WTC11 (cell line): Measurements from ENCODE around the gene WNK2. TPM values are rescaled to one million over a fixed set of nuclear protein-coding genes. Genes with fewer than 3 reads are reported as not detected.

ENCODE experiments used
- ATAC-seq: fragments of 200-7000 bp; cut with Tn5 transposase; 2 replicates; pipeline ENCODE4 v1.10.0; 2021; ENCODE audit warnings: mild to moderate bottlenecking, moderate library complexity
- CTCF ChIA-PET: fragments of 300-600 bp; sonication (Branson Sonifier 250); formaldehyde crosslinking; loops from one replicate; lab custom pipeline; 2021; ENCODE audit warnings: antibody characterized with exemption; lab: Charles Lee
- POLR2A ChIA-PET: fragments of 350-600 bp; sonication (Branson Sonifier 250); formaldehyde crosslinking; loops from one replicate; lab custom pipeline; 2021; ENCODE audit warnings: antibody characterized with exemption; lab: Charles Lee
- DNase-seq: peaks from one replicate; pipeline ENCODE4 v3.0.0; 2021; ENCODE audit warnings: low spot score
- H3K27ac Mint-ChIP-seq: 2 replicates; pipeline ENCODE4 v1.8.0; 2021; ENCODE audit warnings: mixed read lengths
- H3K27me3 Mint-ChIP-seq: 2 replicates; pipeline ENCODE4 v1.8.0; 2021; ENCODE audit warnings: low read depth, mild to moderate bottlenecking, moderate library complexity, mixed read lengths
- H3K36me3 Mint-ChIP-seq: 2 replicates; pipeline ENCODE4 v1.8.0; 2021; ENCODE audit warnings: mixed read lengths
- H3K4me1 Mint-ChIP-seq: 2 replicates; pipeline ENCODE4 v1.8.0; 2022; ENCODE audit warnings: mixed read lengths
- H3K4me3 Mint-ChIP-seq: 2 replicates; pipeline ENCODE4 v1.8.0; 2021; ENCODE audit warnings: mild to moderate bottlenecking, moderate library complexity, mixed read lengths
- H3K9me3 Mint-ChIP-seq: 2 replicates; pipeline ENCODE4 v1.8.0; 2021; ENCODE audit warnings: mixed read lengths
- ATF1 ChIP-seq: sonication (generic); formaldehyde crosslinking; IDR thresholded peaks from 2 replicates; pipeline ENCODE4 v1.8.1; 2023; ENCODE audit warnings: mild to moderate bottlenecking, moderate library complexity, missing genetic modification reagents
- ESRRA ChIP-seq: sonication (generic); formaldehyde crosslinking; IDR thresholded peaks from 2 replicates; pipeline ENCODE4 v1.8.1; 2022; ENCODE audit warnings: mild to moderate bottlenecking, missing genetic modification reagents, borderline replicate concordance
- FOXK1 ChIP-seq: sonication (generic); formaldehyde crosslinking; IDR thresholded peaks from 2 replicates; pipeline ENCODE4 v1.8.0; 2022; ENCODE audit warnings: mild to moderate bottlenecking, moderate library complexity, missing genetic modification reagents
- GTF2I ChIP-seq: fragments of 250-450 bp; sonication (Bioruptor Pico); conservative IDR thresholded peaks from 2 replicates; pipeline ENCODE4 v1.4.0; 2021; ENCODE audit warnings: mild to moderate bottlenecking
- MYBL2 ChIP-seq: sonication (generic); formaldehyde crosslinking; IDR thresholded peaks from 2 replicates; pipeline ENCODE4 v1.8.1; 2023; ENCODE audit warnings: mild to moderate bottlenecking, moderate library complexity, missing genetic modification reagents
- NFATC4 ChIP-seq: fragments of 250-450 bp; sonication (Bioruptor Pico); IDR thresholded peaks from 2 replicates; pipeline ENCODE4 v1.9.0; 2021; ENCODE audit warnings: mild to moderate bottlenecking
- NFE2L1 ChIP-seq: sonication (generic); formaldehyde crosslinking; IDR thresholded peaks from 2 replicates; pipeline ENCODE4 v1.8.1; 2023; ENCODE audit warnings: missing genetic modification reagents
- NR1H2 ChIP-seq: sonication (generic); formaldehyde crosslinking; IDR thresholded peaks from 2 replicates; pipeline ENCODE4 v1.9.0; 2021; ENCODE audit warnings: mild to moderate bottlenecking, moderate library complexity, missing genetic modification reagents
- USF2 ChIP-seq: sonication (generic); formaldehyde crosslinking; IDR thresholded peaks from 2 replicates; pipeline ENCODE4 v1.8.1; 2023; ENCODE audit warnings: mild to moderate bottlenecking, missing genetic modification reagents, moderate library complexity
- ZNF232 ChIP-seq: sonication (generic); formaldehyde crosslinking; IDR thresholded peaks from 2 replicates; pipeline ENCODE4 v1.8.0; 2022; ENCODE audit warnings: mild to moderate bottlenecking, missing genetic modification reagents
- ZNF263 ChIP-seq: sonication (generic); formaldehyde crosslinking; IDR thresholded peaks from 2 replicates; pipeline ENCODE4 v1.8.1; 2022; ENCODE audit warnings: low read depth, mild to moderate bottlenecking, moderate library complexity, missing genetic modification reagents
- ZNF317 ChIP-seq: sonication (generic); formaldehyde crosslinking; IDR thresholded peaks from 2 replicates; pipeline ENCODE4 v1.8.1; 2023; ENCODE audit warnings: low read depth, mild to moderate bottlenecking, moderate library complexity, missing genetic modification reagents, borderline replicate concordance
- ZNF532 ChIP-seq: fragments of 250-450 bp; sonication (Bioruptor Pico); IDR thresholded peaks from 2 replicates; pipeline ENCODE4 v1.9.0; 2021; ENCODE audit warnings: mild to moderate bottlenecking, borderline replicate concordance
- total RNA-seq: library from RNA; stranded (reverse); gene quantifications from 3 replicates; pipeline ENCODE4 v1.2.3, GENCODE V29; 2021
- TF ChIP-seq, protein P1 (sequence below): sonication (generic); formaldehyde crosslinking; IDR thresholded peaks from 2 replicates; pipeline ENCODE4 v1.8.1; 2023; ENCODE audit warnings: mild to moderate bottlenecking, missing genetic modification reagents, borderline replicate concordance
- TF ChIP-seq, protein P2 (sequence below): fragments of 200-600 bp; IDR thresholded peaks from 2 replicates; pipeline ENCODE4 v1.8.0; 2022; ENCODE audit warnings: antibody characterized with exemption
- TF ChIP-seq, protein P3 (sequence below): sonication (generic); formaldehyde crosslinking; conservative IDR thresholded peaks from 2 replicates; pipeline ENCODE4 v1.8.1; 2023; ENCODE audit warnings: mild to moderate bottlenecking, low read depth, missing genetic modification reagents, moderate library complexity

The WNK2 gene
- total RNA-seq, 1 experiment from 2014 or later = 120 TPM

- Mint-ChIP-seq H3K4me3 (no peak overlapping the region), H3K27ac (no peak overlapping the region), H3K9me3 (peaks cover 4% of the 10 kb centered on the region), H3K36me3 (no peaks in the 10 kb centered on the region), H3K4me1 (peaks cover 17% of the 10 kb centered on the region), H3K27me3 (peaks cover 20% of the 10 kb centered on the region)
- no peak for TF ChIP-seq ATF1
- TF ChIP-seq ZNF532 (CRISPR knock-in tag) = no peak
- TF ChIP-seq, protein P1, sequence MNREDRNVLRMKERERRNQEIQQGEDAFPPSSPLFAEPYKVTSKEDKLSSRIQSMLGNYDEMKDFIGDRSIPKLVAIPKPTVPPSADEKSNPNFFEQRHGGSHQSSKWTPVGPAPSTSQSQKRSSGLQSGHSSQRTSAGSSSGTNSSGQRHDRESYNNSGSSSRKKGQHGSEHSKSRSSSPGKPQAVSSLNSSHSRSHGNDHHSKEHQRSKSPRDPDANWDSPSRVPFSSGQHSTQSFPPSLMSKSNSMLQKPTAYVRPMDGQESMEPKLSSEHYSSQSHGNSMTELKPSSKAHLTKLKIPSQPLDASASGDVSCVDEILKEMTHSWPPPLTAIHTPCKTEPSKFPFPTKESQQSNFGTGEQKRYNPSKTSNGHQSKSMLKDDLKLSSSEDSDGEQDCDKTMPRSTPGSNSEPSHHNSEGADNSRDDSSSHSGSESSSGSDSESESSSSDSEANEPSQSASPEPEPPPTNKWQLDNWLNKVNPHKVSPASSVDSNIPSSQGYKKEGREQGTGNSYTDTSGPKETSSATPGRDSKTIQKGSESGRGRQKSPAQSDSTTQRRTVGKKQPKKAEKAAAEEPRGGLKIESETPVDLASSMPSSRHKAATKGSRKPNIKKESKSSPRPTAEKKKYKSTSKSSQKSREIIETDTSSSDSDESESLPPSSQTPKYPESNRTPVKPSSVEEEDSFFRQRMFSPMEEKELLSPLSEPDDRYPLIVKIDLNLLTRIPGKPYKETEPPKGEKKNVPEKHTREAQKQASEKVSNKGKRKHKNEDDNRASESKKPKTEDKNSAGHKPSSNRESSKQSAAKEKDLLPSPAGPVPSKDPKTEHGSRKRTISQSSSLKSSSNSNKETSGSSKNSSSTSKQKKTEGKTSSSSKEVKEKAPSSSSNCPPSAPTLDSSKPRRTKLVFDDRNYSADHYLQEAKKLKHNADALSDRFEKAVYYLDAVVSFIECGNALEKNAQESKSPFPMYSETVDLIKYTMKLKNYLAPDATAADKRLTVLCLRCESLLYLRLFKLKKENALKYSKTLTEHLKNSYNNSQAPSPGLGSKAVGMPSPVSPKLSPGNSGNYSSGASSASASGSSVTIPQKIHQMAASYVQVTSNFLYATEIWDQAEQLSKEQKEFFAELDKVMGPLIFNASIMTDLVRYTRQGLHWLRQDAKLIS = no peak
- no peak for TF ChIP-seq ZNF317 (CRISPR knock-in tag)
- TF ChIP-seq ZNF263 = no peak
- no peak for TF ChIP-seq GTF2I
- TF ChIP-seq NFE2L1 (CRISPR knock-in tag) = no peak
- no peak for TF ChIP-seq ESRRA (CRISPR knock-in tag)
- TF ChIP-seq USF2 = no peak
- CTCF ChIA-PET = interaction anchor here (9.9 kb wide), 1 partner anchor 17 kb away, joined by 67 read pairs; no protein-coding TSS in a partner anchor
- no peak for ATAC-seq
- POLR2A ChIA-PET = no interaction called here
- no peak for DNase-seq
These were observed 46.6 kb upstream of the WNK2 start for GRCh38 chr9:93137362-93137761.

GRCh38 chr9:93138171-93138764, 45.7 kb upstream of the WNK2 start:
- no peaks in the 10 kb centered on the region for H3K36me3 Mint-ChIP-seq
- TF ChIP-seq MYBL2 = no peak
- TF ChIP-seq NR1H2 (CRISPR knock-in tag) = no peak
- CTCF ChIA-PET = interaction anchor here (1.1 to 9.9 kb wide), 3 partner anchors 13 to 18 kb away, joined by 3 to 67 read pairs (median 4); no protein-coding TSS in a partner anchor
- H3K4me1 Mint-ChIP-seq = peaks cover 8% of the 10 kb centered on the region
- H3K4me3 Mint-ChIP-seq = no peak overlapping the region
- H3K9me3 Mint-ChIP-seq = peaks cover 4% of the 10 kb centered on the region
- H3K27me3 Mint-ChIP-seq = peaks cover 20% of the 10 kb centered on the region
- POLR2A ChIA-PET = interaction anchor here (0.7 kb wide), 1 partner anchor 18 kb away, joined by 4 read pairs; no protein-coding TSS in a partner anchor
- ATAC-seq (no peak), DNase-seq (no peak)
- H3K27ac Mint-ChIP-seq = no peak overlapping the region

- Mint-ChIP-seq H3K9me3 (peaks cover 4% of the 10 kb centered on the region), H3K4me1 (peaks cover 10% of the 10 kb centered on the region), H3K36me3 (no peaks in the 10 kb centered on the region), H3K27me3 (peaks cover 18% of the 10 kb centered on the region), H3K27ac (no peak overlapping the region), H3K4me3 (no peak overlapping the region)
- ATAC-seq (no peak), DNase-seq (no peak)
- TF ChIP-seq FOXK1 (CRISPR knock-in tag) (no peak), NFATC4 (CRISPR knock-in tag) (no peak), ZNF232 (CRISPR knock-in tag) (no peak)
- TF ChIP-seq, protein P2, sequence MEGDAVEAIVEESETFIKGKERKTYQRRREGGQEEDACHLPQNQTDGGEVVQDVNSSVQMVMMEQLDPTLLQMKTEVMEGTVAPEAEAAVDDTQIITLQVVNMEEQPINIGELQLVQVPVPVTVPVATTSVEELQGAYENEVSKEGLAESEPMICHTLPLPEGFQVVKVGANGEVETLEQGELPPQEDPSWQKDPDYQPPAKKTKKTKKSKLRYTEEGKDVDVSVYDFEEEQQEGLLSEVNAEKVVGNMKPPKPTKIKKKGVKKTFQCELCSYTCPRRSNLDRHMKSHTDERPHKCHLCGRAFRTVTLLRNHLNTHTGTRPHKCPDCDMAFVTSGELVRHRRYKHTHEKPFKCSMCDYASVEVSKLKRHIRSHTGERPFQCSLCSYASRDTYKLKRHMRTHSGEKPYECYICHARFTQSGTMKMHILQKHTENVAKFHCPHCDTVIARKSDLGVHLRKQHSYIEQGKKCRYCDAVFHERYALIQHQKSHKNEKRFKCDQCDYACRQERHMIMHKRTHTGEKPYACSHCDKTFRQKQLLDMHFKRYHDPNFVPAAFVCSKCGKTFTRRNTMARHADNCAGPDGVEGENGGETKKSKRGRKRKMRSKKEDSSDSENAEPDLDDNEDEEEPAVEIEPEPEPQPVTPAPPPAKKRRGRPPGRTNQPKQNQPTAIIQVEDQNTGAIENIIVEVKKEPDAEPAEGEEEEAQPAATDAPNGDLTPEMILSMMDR = no peak
- TF ChIP-seq, protein P3, sequence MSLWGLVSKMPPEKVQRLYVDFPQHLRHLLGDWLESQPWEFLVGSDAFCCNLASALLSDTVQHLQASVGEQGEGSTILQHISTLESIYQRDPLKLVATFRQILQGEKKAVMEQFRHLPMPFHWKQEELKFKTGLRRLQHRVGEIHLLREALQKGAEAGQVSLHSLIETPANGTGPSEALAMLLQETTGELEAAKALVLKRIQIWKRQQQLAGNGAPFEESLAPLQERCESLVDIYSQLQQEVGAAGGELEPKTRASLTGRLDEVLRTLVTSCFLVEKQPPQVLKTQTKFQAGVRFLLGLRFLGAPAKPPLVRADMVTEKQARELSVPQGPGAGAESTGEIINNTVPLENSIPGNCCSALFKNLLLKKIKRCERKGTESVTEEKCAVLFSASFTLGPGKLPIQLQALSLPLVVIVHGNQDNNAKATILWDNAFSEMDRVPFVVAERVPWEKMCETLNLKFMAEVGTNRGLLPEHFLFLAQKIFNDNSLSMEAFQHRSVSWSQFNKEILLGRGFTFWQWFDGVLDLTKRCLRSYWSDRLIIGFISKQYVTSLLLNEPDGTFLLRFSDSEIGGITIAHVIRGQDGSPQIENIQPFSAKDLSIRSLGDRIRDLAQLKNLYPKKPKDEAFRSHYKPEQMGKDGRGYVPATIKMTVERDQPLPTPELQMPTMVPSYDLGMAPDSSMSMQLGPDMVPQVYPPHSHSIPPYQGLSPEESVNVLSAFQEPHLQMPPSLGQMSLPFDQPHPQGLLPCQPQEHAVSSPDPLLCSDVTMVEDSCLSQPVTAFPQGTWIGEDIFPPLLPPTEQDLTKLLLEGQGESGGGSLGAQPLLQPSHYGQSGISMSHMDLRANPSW (CRISPR knock-in tag) = no peak
- CTCF ChIA-PET = interaction anchor here (1.4 to 9.9 kb wide), 2 partner anchors 11 to 15 kb away, joined by 4 to 67 read pairs; no protein-coding TSS in a partner anchor
- POLR2A ChIA-PET = no interaction called here
These were observed 44.4 kb upstream of the WNK2 start for GRCh38 chr9:93139365-93140182.
